GM06990 (cell line): ENCODE measurements around the gene NOS1.

Experiments
- DNase-seq: peaks from one replicate; pipeline ENCODE4 v3.0.0-alpha.2; 2011; ENCODE audit not compliant: insufficient read length; ENCODE audit errors: extremely low read depth
- H3K27me3 ChIP-seq: replicated peaks from 2 replicates; pipeline ENCODE4 v1.6.0; 2011; ENCODE audit warnings: low read length; ENCODE audit not compliant: control insufficient read depth, insufficient read depth
- H3K36me3 ChIP-seq: 2 replicates; pipeline ENCODE4 v1.5.1; 2011; ENCODE audit warnings: low read length; ENCODE audit not compliant: control insufficient read depth, insufficient read depth
- H3K4me3 ChIP-seq: replicated peaks from 2 replicates; pipeline ENCODE4 v1.5.1; 2011; ENCODE audit warnings: low read depth, mild to moderate bottlenecking, control low read depth, low read length
- CTCF ChIP-seq: IDR thresholded peaks from 2 replicates; pipeline ENCODE4 v1.5.1; 2011; ENCODE audit warnings: low read length, control low read depth, mild to moderate bottlenecking, inconsistent platforms; ENCODE audit not compliant: insufficient read depth, poor library complexity, severe bottlenecking

NOS1 gene

GRCh38 chr12:117347588-117347987 is 13.8 kb downstream of the NOS1 start:
- DNase-seq, result no peak
- Histone ChIP-seq H3K4me3 (no peak overlapping the region), H3K36me3 (no peaks in the 10 kb centered on the region), H3K27me3 (no peaks in the 10 kb centered on the region)
- no peak for TF ChIP-seq CTCF

- TF ChIP-seq CTCF, result no peak
- H3K4me3 ChIP-seq, result no peak overlapping the region
- no peaks in the 10 kb centered on the region for H3K27me3 ChIP-seq
- no peak for DNase-seq
- no peaks in the 10 kb centered on the region for H3K36me3 ChIP-seq
Observed at GRCh38 chr12:117344716-117345115, 16.7 kb downstream of the NOS1 start.

- TF ChIP-seq CTCF, result no peak
- H3K4me3 ChIP-seq, result no peak overlapping the region
- no peaks in the 10 kb centered on the region for H3K36me3 ChIP-seq
- no peaks in the 10 kb centered on the region for H3K27me3 ChIP-seq
- no peak for DNase-seq
Observed at GRCh38 chr12:117343849-117344248, 17.6 kb downstream of the NOS1 start.

GRCh38 chr12:117343296-117343695 is 18.1 kb downstream of the NOS1 start:
- TF ChIP-seq CTCF, result no peak
- DNase-seq, result no peak
- H3K27me3 ChIP-seq, result no peaks in the 10 kb centered on the region
- H3K36me3 ChIP-seq, result no peaks in the 10 kb centered on the region
- H3K4me3 ChIP-seq, result no peak overlapping the region

- TF ChIP-seq CTCF, result no peak
- Histone ChIP-seq H3K36me3 (no peaks in the 10 kb centered on the region), H3K27me3 (no peaks in the 10 kb centered on the region), H3K4me3 (no peak overlapping the region)
- DNase-seq, result no peak
Observed at GRCh38 chr12:117342682-117343081, 18.7 kb downstream of the NOS1 start.

- no peak for TF ChIP-seq CTCF
- no peak for DNase-seq
- Histone ChIP-seq H3K4me3 (no peak overlapping the region), H3K27me3 (no peaks in the 10 kb centered on the region), H3K36me3 (no peaks in the 10 kb centered on the region)
Observed at GRCh38 chr12:117342247-117342646, 19.2 kb downstream of the NOS1 start.
